Neural progenitor cell (in vitro differentiated cells): ENCODE data around the gene PGP. TPM values are rescaled to one million over a fixed set of nuclear protein-coding genes. Genes with fewer than 3 reads are reported as not detected.

ENCODE experiments used
- DNase-seq: peaks from one replicate; pipeline ENCODE4 v3.0.0-alpha.2; 2016; ENCODE audit warnings: low spot score
- H2AFZ ChIP-seq: fragments of 200-600 bp; sonication (generic); replicated peaks from 2 replicates; pipeline ENCODE4 v1.6.1; 2016; ENCODE audit warnings: antibody characterized with exemption
- H3F3A ChIP-seq: fragments of 200-600 bp; sonication (generic); 2 replicates; pipeline ENCODE4 v1.6.1; 2016; ENCODE audit warnings: antibody characterized with exemption, low read depth
- H3K27ac ChIP-seq: fragments of 200-600 bp; sonication (generic); 2 replicates; pipeline ENCODE4 v1.5.1; 2016; ENCODE audit warnings: mild to moderate bottlenecking
- H3K27me3 ChIP-seq: fragments of 200-600 bp; sonication (generic); 2 replicates; pipeline ENCODE4 v1.6.1; 2016; ENCODE audit warnings: mild to moderate bottlenecking, moderate library complexity
- H3K36me3 ChIP-seq: fragments of 200-600 bp; sonication (generic); 2 replicates; pipeline ENCODE4 v1.5.1; 2016
- H3K4me1 ChIP-seq: fragments of 200-600 bp; sonication (generic); 2 replicates; pipeline ENCODE4 v1.6.1; 2016; ENCODE audit warnings: mixed run types
- H3K4me2 ChIP-seq: fragments of 200-600 bp; sonication (generic); 2 replicates; pipeline ENCODE4 v1.6.1; 2016
- H3K4me3 ChIP-seq: fragments of 200-600 bp; sonication (generic); 2 replicates; pipeline ENCODE4 v1.5.1; 2016
- H3K79me2 ChIP-seq: fragments of 200-600 bp; sonication (generic); 2 replicates; pipeline ENCODE4 v1.6.1; 2016; ENCODE audit warnings: low read depth
- H3K9ac ChIP-seq: fragments of 200-600 bp; sonication (generic); 2 replicates; pipeline ENCODE4 v1.6.1; 2016
- H3K9me3 ChIP-seq: fragments of 200-600 bp; sonication (generic); 2 replicates; pipeline ENCODE4 v1.5.1; 2016; ENCODE audit warnings: low read depth
- H4K20me1 ChIP-seq: fragments of 200-600 bp; sonication (generic); 2 replicates; pipeline ENCODE4 v1.6.1; 2016; ENCODE audit warnings: low read depth
- H3K27ac Mint-ChIP-seq: 3 replicates; pipeline ENCODE4 v1.8.0; 2021; ENCODE audit warnings: mixed read lengths
- H3K27me3 Mint-ChIP-seq: 2 replicates; pipeline ENCODE4 v1.8.0; 2022; ENCODE audit warnings: low read depth, mild to moderate bottlenecking, inconsistent platforms, moderate library complexity, mixed read lengths; ENCODE audit not compliant: insufficient read depth
- H3K36me3 Mint-ChIP-seq: 3 replicates; pipeline ENCODE4 v1.8.0; 2021; ENCODE audit warnings: mixed read lengths
- H3K4me1 Mint-ChIP-seq: 3 replicates; pipeline ENCODE4 v1.8.0; 2021; ENCODE audit warnings: mixed read lengths
- H3K4me3 Mint-ChIP-seq: 3 replicates; pipeline ENCODE4 v1.8.0; 2021; ENCODE audit warnings: mild to moderate bottlenecking, moderate library complexity, mixed read lengths
- H3K9me3 Mint-ChIP-seq: 3 replicates; pipeline ENCODE4 v1.8.0; 2020; ENCODE audit warnings: mixed read lengths
- CTCF ChIP-seq: fragments of 200-600 bp; sonication (generic); IDR thresholded peaks from 2 replicates; pipeline ENCODE4 v1.5.1; 2017; ENCODE audit warnings: antibody characterized with exemption, mild to moderate bottlenecking
- EZH2 ChIP-seq: fragments of 200-600 bp; sonication (generic); IDR thresholded peaks from 2 replicates; pipeline ENCODE4 v1.6.1; 2017; ENCODE audit warnings: antibody characterized with exemption, mild to moderate bottlenecking, moderate library complexity
- EZH2phosphoT487 ChIP-seq: fragments of 200-600 bp; sonication (generic); IDR thresholded peaks from 2 replicates; pipeline ENCODE4 v1.6.1; 2017; ENCODE audit warnings: antibody characterized with exemption
- total RNA-seq: library from RNA; depleted of rRNA; stranded (reverse); fragments of >200 nt; gene quantifications from 2 replicates; pipeline ENCODE4 v1.2.3, GENCODE V29; 2015; ENCODE audit warnings: low replicate concordance

PGP gene
- total RNA-seq, 1 donor from 2014 or later: 13.3 TPM

DNA sequence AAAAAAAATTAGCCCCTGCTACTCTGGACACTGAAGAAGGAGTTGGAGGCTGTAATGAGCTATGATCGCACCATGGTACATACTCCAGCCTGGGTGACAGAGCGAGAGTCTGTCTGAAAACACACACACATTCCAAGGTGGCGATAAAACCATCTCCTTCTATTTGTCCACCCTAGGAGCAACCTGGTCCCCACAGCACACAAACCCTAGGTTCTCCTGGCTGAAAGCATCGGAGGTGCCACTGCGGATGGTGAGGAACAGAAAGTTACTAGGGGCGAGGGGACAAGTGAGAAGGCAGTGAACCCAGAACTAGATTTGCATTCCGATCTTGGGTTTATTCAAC is 38.1 kb upstream of the PGP start:
- peaks cover 22% of the 10 kb centered on the region for H3K36me3 Mint-ChIP-seq
- Histone ChIP-seq H3K9me3 (no peaks in the 10 kb centered on the region), H3K36me3 (no peaks in the 10 kb centered on the region), H3K27ac (no peak overlapping the region), H3K4me3 (no peak overlapping the region), H4K20me1 (peaks cover 43% of the 10 kb centered on the region), H3K9ac (no peak overlapping the region), H2AFZ (no peak overlapping the region), H3K27me3 (no peaks in the 10 kb centered on the region), H3K4me2 (no peak overlapping the region), H3K79me2 (peaks cover 49% of the 10 kb centered on the region), H3F3A (peaks cover 49% of the 10 kb centered on the region), H3K4me1 (peaks cover 9% of the 10 kb centered on the region)
- H3K27ac Mint-ChIP-seq: no peak overlapping the region
- no peaks in the 10 kb centered on the region for H3K9me3 Mint-ChIP-seq
- H3K27me3 Mint-ChIP-seq: peaks cover 9% of the 10 kb centered on the region
- DNase-seq: no peak
- peak overlapping the region; percentile 59 for H3K4me3 Mint-ChIP-seq
- peaks cover 9% of the 10 kb centered on the region for H3K4me1 Mint-ChIP-seq
- no peak for TF ChIP-seq CTCF
- TF ChIP-seq EZH2: no peak
- no peak for TF ChIP-seq EZH2phosphoT487

DNA sequence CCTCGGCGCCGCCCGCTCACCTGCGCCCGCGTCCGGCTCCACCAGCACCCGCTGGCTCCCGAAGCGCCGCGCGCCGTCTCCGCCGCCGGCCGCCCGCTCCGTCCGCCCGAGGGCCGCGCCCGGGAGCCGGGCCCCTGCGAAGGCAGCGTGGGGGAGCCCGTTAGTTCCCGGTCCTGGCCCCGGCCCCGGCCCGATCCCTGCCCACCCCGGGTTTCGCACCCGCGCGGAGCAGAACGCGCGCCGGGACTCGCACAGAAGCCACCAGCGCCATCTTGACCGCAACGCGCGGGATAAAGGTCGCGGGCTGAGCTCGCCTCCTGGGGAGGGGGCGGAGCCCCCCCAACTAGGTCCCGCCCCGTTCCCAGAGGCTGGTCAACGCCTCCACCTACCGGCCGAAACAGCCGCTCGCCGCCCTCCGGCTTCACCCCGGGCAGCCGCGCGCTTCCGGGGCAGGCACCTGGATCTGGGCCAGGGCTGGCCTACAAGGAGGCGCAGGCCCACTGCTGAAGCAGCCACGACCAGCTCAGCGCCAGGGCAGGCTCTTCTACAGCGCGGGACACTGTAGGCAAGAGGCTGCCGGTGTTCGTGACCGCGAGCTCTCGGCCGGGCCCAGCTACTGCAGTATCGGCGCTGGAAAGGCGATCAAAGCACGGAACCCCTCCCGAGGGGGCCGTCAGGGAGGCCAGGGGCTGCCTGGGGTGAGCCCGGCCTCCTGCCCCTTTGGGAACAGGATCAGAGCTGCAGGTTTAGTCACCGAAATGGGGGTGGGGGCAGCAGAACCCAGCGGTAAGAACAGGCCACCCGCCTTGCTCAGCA is 36.9 kb upstream of the PGP start, which contains the start of gene ECI1:
Gene ECI1, minus strand, starts transcription at position 292 of the 816 bp plus-strand sequence. Its CDS starts 21 bp downstream, at position 271.
- H3F3A ChIP-seq: peaks cover 49% of the 10 kb centered on the region
- Mint-ChIP-seq H3K4me1 (peaks cover 9% of the 10 kb centered on the region), H3K4me3 (peak within 1 kb of the TSS; percentile 92), H3K27ac (peak within 1 kb of the TSS; percentile 51), H3K27me3 (peaks cover 3% of the 10 kb centered on the region), H3K9me3 (no peaks in the 10 kb centered on the region), H3K36me3 (peaks cover 17% of the 10 kb centered on the region)
- H3K4me3 ChIP-seq: peak within 1 kb of the TSS; percentile 69
- DNase-seq: peak; percentile 96
- peak within 1 kb of the TSS; percentile 53 for H3K9ac ChIP-seq
- H3K79me2 ChIP-seq: peaks cover 45% of the 10 kb centered on the region
- TF ChIP-seq EZH2: no peak
- TF ChIP-seq CTCF: peak; percentile 67
- peaks cover 37% of the 10 kb centered on the region for H4K20me1 ChIP-seq
- no peaks in the 10 kb centered on the region for H3K9me3 ChIP-seq
- peaks cover 9% of the 10 kb centered on the region for H3K4me1 ChIP-seq
- no peaks in the 10 kb centered on the region for H3K36me3 ChIP-seq
- no peaks in the 10 kb centered on the region for H3K27me3 ChIP-seq
- peak within 1 kb of the TSS; percentile 56 for H2AFZ ChIP-seq
- peak within 1 kb of the TSS; percentile 83 for H3K27ac ChIP-seq
- H3K4me2 ChIP-seq: peak within 1 kb of the TSS; percentile 79

DNA sequence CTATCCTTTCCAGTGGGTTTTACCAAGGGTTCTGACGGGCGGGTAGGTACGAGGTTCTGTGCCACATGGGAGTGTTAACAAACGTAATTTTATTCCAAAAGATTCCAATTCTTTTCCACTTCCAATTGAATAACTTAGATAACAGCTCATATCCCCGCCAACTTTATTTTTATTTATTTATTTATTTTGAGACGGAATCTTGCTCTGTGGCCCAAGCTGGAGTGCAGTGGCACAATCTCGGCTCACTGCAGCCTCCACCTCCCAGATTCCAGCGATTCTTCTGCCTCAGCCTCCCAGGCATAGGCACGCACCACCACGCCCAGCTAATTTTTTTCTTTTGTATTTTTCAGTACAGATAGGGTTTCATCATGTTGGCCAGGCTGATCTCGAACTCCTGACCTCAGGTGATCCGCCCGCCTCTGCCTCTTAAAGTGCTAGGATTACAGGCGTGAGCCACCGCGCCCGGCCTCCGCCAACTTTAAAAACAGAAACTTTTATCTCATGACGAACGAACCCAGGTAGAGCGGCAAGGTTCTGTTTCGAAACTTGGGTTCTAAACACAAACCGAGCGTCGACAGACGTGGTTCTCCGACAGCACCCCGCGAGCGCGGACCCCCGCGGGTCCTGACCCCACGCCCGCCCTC is 36.1 kb upstream of the PGP start:
- H3K27me3 Mint-ChIP-seq: peaks cover 2% of the 10 kb centered on the region
- peaks cover 42% of the 10 kb centered on the region for H3K79me2 ChIP-seq
- no peaks in the 10 kb centered on the region for H3K9me3 Mint-ChIP-seq
- H4K20me1 ChIP-seq: peaks cover 34% of the 10 kb centered on the region
- H3K9me3 ChIP-seq: no peaks in the 10 kb centered on the region
- peaks cover 9% of the 10 kb centered on the region for H3K4me1 ChIP-seq
- no peak for DNase-seq
- H3K4me1 Mint-ChIP-seq: peaks cover 9% of the 10 kb centered on the region
- H3K27ac ChIP-seq: no peak overlapping the region
- H3K27me3 ChIP-seq: no peaks in the 10 kb centered on the region
- peak overlapping the region; percentile 79 for H3K4me2 ChIP-seq
- H3F3A ChIP-seq: peaks cover 42% of the 10 kb centered on the region
- H3K27ac Mint-ChIP-seq: peak overlapping the region; percentile 51
- H3K36me3 Mint-ChIP-seq: peaks cover 15% of the 10 kb centered on the region
- TF ChIP-seq CTCF: no peak
- TF ChIP-seq EZH2: no peak
- TF ChIP-seq EZH2phosphoT487: no peak
- peak overlapping the region; percentile 53 for H3K9ac ChIP-seq
- peak overlapping the region; percentile 69 for H3K4me3 ChIP-seq
- H2AFZ ChIP-seq: peak overlapping the region; percentile 56
- H3K36me3 ChIP-seq: no peaks in the 10 kb centered on the region
- H3K4me3 Mint-ChIP-seq: peak overlapping the region; percentile 92
